CD4-positive, alpha-beta T cell treated with Interleukin-17A for 1 hour (primary cell): ENCODE data around the gene CCDC107.
"Not testable (repeated sequence)": the region's sequence is repeated elsewhere in the genome, so short reads cannot be mapped to it uniquely, and the experiment has no call there.

Source experiments
- DNase-seq: peaks from one replicate; pipeline ENCODE4 v3.0.0-alpha.2; 2020

Gene CCDC107

GRCh38 chr9:35658137-35658967 is at the start of gene CCDC107:
TSS of gene CCDC107 (plus strand) at chr9:35658292. CDS start at chr9:35658380, 88 bp downstream.
- DNase-seq: peak; percentile 85

GRCh38 chr9:35609001-35609819 is 48.9 kb upstream of the CCDC107 start:
- DNase-seq: no peak

GRCh38 chr9:35609820-35610163 is 48.3 kb upstream of the CCDC107 start:
- no peak for DNase-seq

GRCh38 chr9:35611230-35611797 is 46.8 kb upstream of the CCDC107 start:
- DNase-seq: peak; percentile 73

GRCh38 chr9:35612066-35612465 is 46.0 kb upstream of the CCDC107 start:
- DNase-seq: not testable (repeated sequence)

GRCh38 chr9:35612843-35613242 is 45.2 kb upstream of the CCDC107 start:
- no peak for DNase-seq

GRCh38 chr9:35615981-35616680 is 42.0 kb upstream of the CCDC107 start:
- DNase-seq: no peak

- DNase-seq: peak; percentile 85
These were observed 41.2 kb upstream of the CCDC107 start for GRCh38 chr9:35616681-35617459.

- DNase-seq: no peak
These were observed 40.5 kb upstream of the CCDC107 start for GRCh38 chr9:35617548-35617947.

- no peak for DNase-seq
These were observed 39.8 kb upstream of the CCDC107 start, which contains the start of gene CD72 for GRCh38 chr9:35618325-35618727. TSS of gene CD72 (minus strand) at chr9:35618413. CDS start at chr9:35618303, 110 bp downstream.

- DNase-seq: peak; percentile 71
These were observed 39.0 kb upstream of the CCDC107 start for GRCh38 chr9:35618854-35619799.

- DNase-seq: no peak
These were observed 38.3 kb upstream of the CCDC107 start for GRCh38 chr9:35619800-35620158.

GRCh38 chr9:35627575-35627974 is 30.5 kb upstream of the CCDC107 start:
- DNase-seq: no peak

- DNase-seq: no peak
These were observed 29.6 kb upstream of the CCDC107 start for GRCh38 chr9:35628389-35628991.

GRCh38 chr9:35629597-35629996 is 28.5 kb upstream of the CCDC107 start:
- no peak for DNase-seq

- DNase-seq: no peak
These were observed 22.4 kb upstream of the CCDC107 start for GRCh38 chr9:35635730-35636129.

GRCh38 chr9:35636135-35636876 is 21.8 kb upstream of the CCDC107 start:
- no peak for DNase-seq

- not testable (repeated sequence) for DNase-seq
These were observed 21.2 kb upstream of the CCDC107 start for GRCh38 chr9:35636877-35637246.

GRCh38 chr9:35637427-35637955 is 20.6 kb upstream of the CCDC107 start:
- not testable (repeated sequence) for DNase-seq

- peak; percentile 66 for DNase-seq
These were observed 19.3 kb upstream of the CCDC107 start for GRCh38 chr9:35638751-35639150.
